Gastrocnemius medialis (tissue), 4 donors: Measurements from ENCODE around the gene GRK6.

Source experiments
- CTCF ChIP-seq, 5 experiments: fragments of 450-650 bp in 3 of 5; fragments of 200-600 bp in 2 of 5; sonication (generic) in 2 of 5; IDR thresholded peaks in 4 of 5; conservative IDR thresholded peaks in 1 of 5; 1 replicate in 4 of 5; 2 replicates in 1 of 5; pipeline ENCODE4 v1.5.1; 2016 to 2019; ENCODE audit warnings: antibody characterized with exemption in 5 of 5, mild to moderate bottlenecking in 3 of 5, moderate library complexity in 3 of 5
- POLR2A ChIP-seq, 2 donors: fragments of 450-650 bp; IDR thresholded peaks; one replicate each; pipeline ENCODE4 v1.6.1; 2017; ENCODE audit warnings: antibody characterized with exemption in 2 of 2, mild to moderate bottlenecking in 2 of 2, moderate library complexity in 2 of 2

GRCh38 chr5:177430140-177430951 lies 3.9 kb downstream of the GRK6 start:
- TF ChIP-seq CTCF (IDR thresholded peaks at IDR 0.05 in 4 of 5, conservative IDR thresholded peaks at IDR 0.05 in 1 of 5) = no peak
- TF ChIP-seq POLR2A (IDR thresholded peaks at IDR 0.05) = no peak
